Astrocyte (in vitro differentiated cells and primary cell): ENCODE data around the gene YTHDC2. TPM values are rescaled to one million over a fixed set of nuclear protein-coding genes. Genes with fewer than 3 reads are reported as not detected.

ENCODE experiments used
- DNase-seq: peaks from one replicate; pipeline ENCODE4 v3.0.0-alpha.2; 2010; ENCODE audit warnings: low read depth
- FAIRE-seq: peaks from 2 replicates; lab custom pipeline; 2011; peaks lifted over from hg19 to GRCh38; lab: Jason Lieb, UNC
- H2AFZ ChIP-seq: 2 replicates; pipeline ENCODE4 v1.6.0; 2012; ENCODE audit warnings: low read depth, low read length, inconsistent platforms
- H3K27ac ChIP-seq: 2 replicates; pipeline ENCODE4 v1.5.1; 2011; ENCODE audit warnings: low read depth, low read length, inconsistent platforms
- H3K27me3 ChIP-seq: 2 replicates; pipeline ENCODE4 v1.6.0; 2011; ENCODE audit warnings: low read length, inconsistent platforms; ENCODE audit not compliant: insufficient read depth
- H3K36me3 ChIP-seq: 2 replicates; pipeline ENCODE4 v1.5.1; 2011; ENCODE audit warnings: low read length, inconsistent platforms; ENCODE audit not compliant: insufficient read depth
- H3K4me1 ChIP-seq: 2 replicates; pipeline ENCODE4 v1.5.1; 2011; ENCODE audit warnings: low read length, inconsistent platforms; ENCODE audit not compliant: insufficient read depth
- H3K4me2 ChIP-seq: 2 replicates; pipeline ENCODE4 v1.6.0; 2012; ENCODE audit warnings: low read length, inconsistent platforms
- H3K4me3 ChIP-seq: 2 replicates; pipeline ENCODE4 v1.5.1; 2011; ENCODE audit warnings: low read depth, mild to moderate bottlenecking, low read length, inconsistent platforms; ENCODE audit not compliant: insufficient read depth
- H3K79me2 ChIP-seq: 2 replicates; pipeline ENCODE4 v1.6.0; 2012; ENCODE audit warnings: mild to moderate bottlenecking, low read length, inconsistent platforms; ENCODE audit not compliant: insufficient read depth
- H3K9ac ChIP-seq: 2 replicates; pipeline ENCODE4 v1.6.0; 2012; ENCODE audit warnings: mild to moderate bottlenecking, low read length, inconsistent platforms
- H3K9me3 ChIP-seq: 2 replicates; pipeline ENCODE4 v1.5.1; 2012; ENCODE audit warnings: low read depth, mild to moderate bottlenecking, low read length, inconsistent platforms; ENCODE audit not compliant: insufficient read depth
- H4K20me1 ChIP-seq: 2 replicates; pipeline ENCODE4 v1.6.0; 2012; ENCODE audit warnings: low read length, inconsistent platforms; ENCODE audit not compliant: insufficient read depth
- H3K27ac Mint-ChIP-seq: one replicate; pipeline ENCODE4 v1.8.0; 2021; ENCODE audit warnings: mild to moderate bottlenecking, mixed read lengths; ENCODE audit not compliant: unreplicated experiment
- H3K27me3 Mint-ChIP-seq: one replicate; pipeline ENCODE4 v1.8.0; 2021; ENCODE audit warnings: low read depth, mixed read lengths; ENCODE audit not compliant: unreplicated experiment
- H3K36me3 Mint-ChIP-seq: one replicate; pipeline ENCODE4 v1.8.0; 2021; ENCODE audit warnings: low read depth, mixed read lengths; ENCODE audit not compliant: unreplicated experiment
- H3K4me1 Mint-ChIP-seq: one replicate; pipeline ENCODE4 v1.8.0; 2021; ENCODE audit warnings: low read depth, mixed read lengths; ENCODE audit not compliant: unreplicated experiment
- H3K4me3 Mint-ChIP-seq: one replicate; pipeline ENCODE4 v1.8.0; 2021; ENCODE audit warnings: mild to moderate bottlenecking, moderate library complexity, mixed read lengths; ENCODE audit not compliant: unreplicated experiment
- H3K9me3 Mint-ChIP-seq: one replicate; pipeline ENCODE4 v1.8.0; 2021; ENCODE audit warnings: mild to moderate bottlenecking, mixed read lengths; ENCODE audit not compliant: unreplicated experiment
- EZH2 ChIP-seq: IDR thresholded peaks from 2 replicates; pipeline ENCODE4 v1.6.1; 2012; ENCODE audit warnings: mild to moderate bottlenecking, low read length, inconsistent platforms; ENCODE audit not compliant: insufficient read depth
- total RNA-seq: library from RNA; stranded (reverse); gene quantifications from 2 replicates; pipeline ENCODE4 v1.2.1, GENCODE V29; 2021
- TF ChIP-seq, protein P1 (sequence below): IDR thresholded peaks from 2 replicates; pipeline ENCODE4 v1.5.1; 2011; ENCODE audit warnings: low read depth, mild to moderate bottlenecking, inconsistent platforms, low read length, moderate library complexity; ENCODE audit not compliant: insufficient read depth

YTHDC2 gene
- total RNA-seq, 1 donor from 2014 or later: 21.2 TPM

GRCh38 chr5:113493446-113493845 lies 20.0 kb upstream of the YTHDC2 start:
- H3K27ac ChIP-seq: no peak overlapping the region
- peaks cover 22% of the 10 kb centered on the region for H3K4me1 Mint-ChIP-seq
- no peak overlapping the region for H3K4me3 ChIP-seq
- TF ChIP-seq, protein P1, sequence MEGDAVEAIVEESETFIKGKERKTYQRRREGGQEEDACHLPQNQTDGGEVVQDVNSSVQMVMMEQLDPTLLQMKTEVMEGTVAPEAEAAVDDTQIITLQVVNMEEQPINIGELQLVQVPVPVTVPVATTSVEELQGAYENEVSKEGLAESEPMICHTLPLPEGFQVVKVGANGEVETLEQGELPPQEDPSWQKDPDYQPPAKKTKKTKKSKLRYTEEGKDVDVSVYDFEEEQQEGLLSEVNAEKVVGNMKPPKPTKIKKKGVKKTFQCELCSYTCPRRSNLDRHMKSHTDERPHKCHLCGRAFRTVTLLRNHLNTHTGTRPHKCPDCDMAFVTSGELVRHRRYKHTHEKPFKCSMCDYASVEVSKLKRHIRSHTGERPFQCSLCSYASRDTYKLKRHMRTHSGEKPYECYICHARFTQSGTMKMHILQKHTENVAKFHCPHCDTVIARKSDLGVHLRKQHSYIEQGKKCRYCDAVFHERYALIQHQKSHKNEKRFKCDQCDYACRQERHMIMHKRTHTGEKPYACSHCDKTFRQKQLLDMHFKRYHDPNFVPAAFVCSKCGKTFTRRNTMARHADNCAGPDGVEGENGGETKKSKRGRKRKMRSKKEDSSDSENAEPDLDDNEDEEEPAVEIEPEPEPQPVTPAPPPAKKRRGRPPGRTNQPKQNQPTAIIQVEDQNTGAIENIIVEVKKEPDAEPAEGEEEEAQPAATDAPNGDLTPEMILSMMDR: no peak
- no peak for TF ChIP-seq EZH2
- H3K27me3 Mint-ChIP-seq: no peaks in the 10 kb centered on the region
- H3K4me2 ChIP-seq: no peak overlapping the region
- no peaks in the 10 kb centered on the region for H4K20me1 ChIP-seq
- H3K36me3 Mint-ChIP-seq: peaks cover 6% of the 10 kb centered on the region
- peaks cover 15% of the 10 kb centered on the region for H3K4me1 ChIP-seq
- H3K4me3 Mint-ChIP-seq: no peak overlapping the region
- H3K27me3 ChIP-seq: no peaks in the 10 kb centered on the region
- no peaks in the 10 kb centered on the region for H3K36me3 ChIP-seq
- no peak overlapping the region for H3K9ac ChIP-seq
- H3K9me3 Mint-ChIP-seq: peaks cover 21% of the 10 kb centered on the region
- DNase-seq (no peak), FAIRE-seq (no peak)
- no peaks in the 10 kb centered on the region for H3K79me2 ChIP-seq
- peaks cover 7% of the 10 kb centered on the region for H3K9me3 ChIP-seq
- H2AFZ ChIP-seq: no peak overlapping the region
- no peak overlapping the region for H3K27ac Mint-ChIP-seq

DNA sequence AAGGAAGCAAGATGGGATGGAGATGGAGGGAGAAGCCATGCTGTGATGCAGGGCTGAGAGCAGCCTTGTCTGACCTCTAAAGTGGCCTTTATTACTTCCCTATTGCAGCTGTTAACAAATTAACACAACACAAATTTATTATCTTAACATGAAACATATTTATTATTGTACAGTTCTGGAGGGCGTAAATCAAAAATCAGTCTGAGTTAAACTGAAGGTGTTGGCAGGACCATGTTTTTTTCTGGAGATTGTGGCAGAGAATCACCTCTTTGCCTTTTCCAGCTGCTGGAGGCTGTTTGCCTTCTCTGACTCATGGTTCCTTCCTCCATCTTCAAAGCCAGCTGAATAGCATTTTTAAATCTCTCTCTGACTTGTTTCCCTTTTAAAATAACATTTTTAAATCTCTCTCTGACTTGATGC lies 18.1 kb upstream of the YTHDC2 start:
- DNase-seq (no peak), FAIRE-seq (no peak)
- Histone ChIP-seq H3K4me1 (peaks cover 2% of the 10 kb centered on the region), H3K36me3 (no peaks in the 10 kb centered on the region), H3K27me3 (no peaks in the 10 kb centered on the region), H2AFZ (peak overlapping the region; percentile 35), H3K27ac (no peak overlapping the region), H3K9ac (no peak overlapping the region), H3K4me3 (no peak overlapping the region), H3K79me2 (no peaks in the 10 kb centered on the region), H3K9me3 (peaks cover 6% of the 10 kb centered on the region), H3K4me2 (no peak overlapping the region), H4K20me1 (no peaks in the 10 kb centered on the region)
- no peak for TF ChIP-seq EZH2
- TF ChIP-seq, protein P1: no peak
- Mint-ChIP-seq H3K9me3 (peaks cover 15% of the 10 kb centered on the region), H3K27ac (peak overlapping the region; percentile 44), H3K27me3 (no peaks in the 10 kb centered on the region), H3K4me3 (no peak overlapping the region), H3K36me3 (peaks cover under 1% of the 10 kb centered on the region), H3K4me1 (peaks cover 6% of the 10 kb centered on the region)

GRCh38 chr5:113502073-113502472 lies 11.4 kb upstream of the YTHDC2 start:
- Histone ChIP-seq H3K4me1 (no peaks in the 10 kb centered on the region), H3K79me2 (no peaks in the 10 kb centered on the region), H3K4me3 (no peak overlapping the region), H3K27me3 (no peaks in the 10 kb centered on the region), H3K27ac (no peak overlapping the region), H3K9ac (no peak overlapping the region), H2AFZ (no peak overlapping the region), H3K36me3 (no peaks in the 10 kb centered on the region), H3K9me3 (no peaks in the 10 kb centered on the region), H3K4me2 (no peak overlapping the region), H4K20me1 (no peaks in the 10 kb centered on the region)
- H3K36me3 Mint-ChIP-seq: no peaks in the 10 kb centered on the region
- H3K4me1 Mint-ChIP-seq: peaks cover 6% of the 10 kb centered on the region
- peaks cover 12% of the 10 kb centered on the region for H3K9me3 Mint-ChIP-seq
- no peak overlapping the region for H3K27ac Mint-ChIP-seq
- FAIRE-seq: no peak
- no peak overlapping the region for H3K4me3 Mint-ChIP-seq
- H3K27me3 Mint-ChIP-seq: no peaks in the 10 kb centered on the region
- no peak for DNase-seq
- TF ChIP-seq, protein P1: no peak
- no peak for TF ChIP-seq EZH2
